GM12801 (cell line): ENCODE data around the gene FAXC.

Source experiments
- CTCF ChIP-seq: IDR thresholded peaks from one replicate; pipeline ENCODE4 v1.5.1; 2011; ENCODE audit warnings: control low read depth; ENCODE audit not compliant: insufficient read length; ENCODE audit errors: extremely low read depth

The FAXC gene

GRCh38 chr6:99349171-99350141 is at the start of gene FAXC:
Gene FAXC, minus strand, starts transcription at chr6:99349674. Its CDS starts 302 bp downstream, at chr6:99349372.
- TF ChIP-seq CTCF: no peak

GRCh38 chr6:99397287-99397686 is 47.8 kb upstream of the FAXC start:
- TF ChIP-seq CTCF: no peak

GRCh38 chr6:99393698-99394531 is 44.4 kb upstream of the FAXC start, which contains the start of gene COQ3:
Gene COQ3, minus strand, starts transcription at chr6:99394195. Its CDS starts 16 bp downstream, at chr6:99394179.
- no peak for TF ChIP-seq CTCF

- no peak for TF ChIP-seq CTCF
Observed at GRCh38 chr6:99393366-99393697, 43.9 kb upstream of the FAXC start.

- no peak for TF ChIP-seq CTCF
Observed at GRCh38 chr6:99390896-99391295, 41.4 kb upstream of the FAXC start.

- TF ChIP-seq CTCF: no peak
Observed at GRCh38 chr6:99384507-99384906, 35.0 kb upstream of the FAXC start.

- no peak for TF ChIP-seq CTCF
Observed at GRCh38 chr6:99378636-99379035, 29.2 kb upstream of the FAXC start.
